HG03175 (cell line): ENCODE data around the gene VARS1.
"Not testable (repeated sequence)": the region's sequence is repeated elsewhere in the genome, so short reads cannot be mapped to it uniquely, and the experiment has no call there.

Experiments
- ATAC-seq: cut with Tn5 transposase; IDR thresholded peaks from one replicate; pipeline ENCODE4 v1.9.1; 2021; ENCODE audit warnings: mild to moderate bottlenecking, moderate library complexity; ENCODE audit not compliant: unreplicated experiment

The VARS1 gene

GRCh38 chr6:31822036-31822821 is 26.7 kb upstream of the VARS1 start:
- ATAC-seq, result peak; percentile 33

GRCh38 chr6:31821301-31822035 is 25.9 kb upstream of the VARS1 start:
- ATAC-seq, result peak; percentile 47

GRCh38 chr6:31820399-31820798 is 24.8 kb upstream of the VARS1 start:
- not testable (repeated sequence) for ATAC-seq

- ATAC-seq, result no peak
Measured at GRCh38 chr6:31819871-31820299, 24.3 kb upstream of the VARS1 start.

GRCh38 chr6:31817929-31818511 is 22.5 kb upstream of the VARS1 start:
- not testable (repeated sequence) for ATAC-seq

- not testable (repeated sequence) for ATAC-seq
Measured at GRCh38 chr6:31817133-31817928, 21.8 kb upstream of the VARS1 start.

- peak; percentile 39 for ATAC-seq
Measured at GRCh38 chr6:31815025-31815838, 19.7 kb upstream of the VARS1 start, which contains the start of the genes HSPA1A and HSPA1L. Gene HSPA1A (plus strand): TSS chr6:31815543. CDS start chr6:31815757, 214 bp downstream. Gene HSPA1L (minus strand): TSS chr6:31815283. CDS start chr6:31811972, 3,311 bp downstream.

- ATAC-seq, result no peak
Measured at GRCh38 chr6:31814677-31815024, 19.1 kb upstream of the VARS1 start.

GRCh38 chr6:31813465-31813849 is 17.9 kb upstream of the VARS1 start:
- ATAC-seq, result no peak

- ATAC-seq, result no peak
Measured at GRCh38 chr6:31811645-31812044, 16.1 kb upstream of the VARS1 start.

GRCh38 chr6:31808599-31808998 is 13.0 kb upstream of the VARS1 start:
- not testable (repeated sequence) for ATAC-seq

- peak; percentile 89 for ATAC-seq
Measured at GRCh38 chr6:31806470-31807272, 11.1 kb upstream of the VARS1 start, which contains the start of gene LSM2. Gene LSM2 (minus strand): TSS chr6:31806966. CDS start chr6:31806757, 209 bp downstream.

GRCh38 chr6:31805939-31806469 is 10.5 kb upstream of the VARS1 start:
- ATAC-seq, result peak; percentile 13

- not testable (repeated sequence) for ATAC-seq
Measured at GRCh38 chr6:31801031-31801927, 5.7 kb upstream of the VARS1 start.

GRCh38 chr6:31799781-31800180 is 4.2 kb upstream of the VARS1 start:
- no peak for ATAC-seq

- ATAC-seq, result no peak
Measured at GRCh38 chr6:31797588-31797987, 2.0 kb upstream of the VARS1 start.

GRCh38 chr6:31796993-31797385 is 1.4 kb upstream of the VARS1 start:
- no peak for ATAC-seq
